NCI-H2196 treated with DMSO at 0.1 percent for 48 hours (cell line): ENCODE results near the gene POLR2A.

Experiments
- DNase-seq: peaks from one replicate; lab custom pipeline; 2025; ENCODE audit not compliant: unreplicated experiment; lab: John Stamatoyannopoulos, UW

POLR2A gene

GRCh38 chr17:7484067-7484918 is at the start of gene POLR2A:
TSS of gene POLR2A (plus strand) at chr17:7484366.
- DNase-seq = peak; percentile 73

DNA sequence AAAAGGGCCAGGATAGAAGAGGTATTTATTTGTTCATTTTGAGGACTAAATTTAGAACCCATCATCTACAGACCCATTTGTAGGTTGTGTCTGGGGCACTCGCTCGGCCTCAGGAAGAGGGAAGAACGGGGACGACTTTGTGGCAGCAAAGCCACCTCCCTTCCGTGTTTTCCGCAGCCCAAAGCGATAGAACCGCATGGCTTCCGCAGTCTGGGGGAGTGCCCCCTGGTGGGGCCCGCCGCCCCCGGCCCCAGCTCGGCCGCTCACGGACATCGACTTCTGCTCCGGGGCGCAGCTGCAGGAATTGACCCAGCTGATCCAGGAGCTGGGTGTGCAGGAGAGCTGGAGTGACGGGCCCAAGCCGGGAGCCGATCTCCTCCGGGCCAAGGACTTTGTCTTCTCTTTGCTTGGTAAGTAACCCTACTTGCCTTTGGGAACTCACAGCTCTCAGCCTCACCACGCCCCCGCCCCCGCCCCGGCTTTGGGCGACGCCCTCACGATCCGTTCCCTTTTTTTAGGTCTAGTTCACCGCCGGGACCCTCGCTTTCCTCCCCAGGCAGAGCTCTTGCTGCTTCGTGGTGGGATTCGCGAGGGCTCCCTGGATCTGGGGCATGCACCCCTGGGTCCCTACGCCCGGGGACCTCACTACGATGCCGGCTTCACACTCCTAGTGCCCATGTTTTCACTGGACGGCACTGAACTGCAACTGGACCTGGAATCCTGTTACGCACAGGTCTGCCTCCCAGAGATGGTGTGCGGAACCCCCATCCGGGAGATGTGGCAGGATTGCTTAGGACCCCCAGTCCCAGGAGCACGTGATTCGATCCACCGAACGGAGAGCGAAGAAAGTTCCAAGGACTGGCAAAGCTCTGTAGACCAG is 48.2 kb upstream of the POLR2A start:
- DNase-seq = no peak

GRCh38 chr17:7436556-7437368 is 47.4 kb upstream of the POLR2A start:
- peak; percentile 69 for DNase-seq

DNA sequence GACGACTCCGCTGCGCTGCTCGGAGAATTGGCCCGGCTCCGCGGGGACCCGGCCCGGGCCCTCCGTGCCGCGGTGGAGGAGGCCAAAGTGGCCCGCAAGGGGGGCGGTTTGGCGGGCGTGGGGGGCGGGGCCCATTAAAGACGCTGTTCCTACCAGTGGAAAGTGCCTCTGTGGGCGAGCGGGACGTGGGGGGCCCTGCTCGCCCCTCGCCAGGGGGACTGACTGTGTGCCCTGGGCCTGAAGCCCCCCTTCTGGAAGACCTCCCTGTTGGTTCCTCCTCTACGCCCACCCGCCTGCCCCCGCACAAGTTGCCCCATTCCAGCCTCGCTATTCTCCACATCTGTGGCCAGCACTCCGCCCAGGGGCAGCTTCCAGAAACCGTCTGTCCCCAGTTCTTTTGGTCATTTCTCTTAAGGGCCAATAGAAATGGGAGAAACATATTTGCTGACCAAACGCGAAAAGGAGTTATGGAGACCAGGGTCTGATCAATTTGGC is 46.8 kb upstream of the POLR2A start:
- DNase-seq = no peak

DNA sequence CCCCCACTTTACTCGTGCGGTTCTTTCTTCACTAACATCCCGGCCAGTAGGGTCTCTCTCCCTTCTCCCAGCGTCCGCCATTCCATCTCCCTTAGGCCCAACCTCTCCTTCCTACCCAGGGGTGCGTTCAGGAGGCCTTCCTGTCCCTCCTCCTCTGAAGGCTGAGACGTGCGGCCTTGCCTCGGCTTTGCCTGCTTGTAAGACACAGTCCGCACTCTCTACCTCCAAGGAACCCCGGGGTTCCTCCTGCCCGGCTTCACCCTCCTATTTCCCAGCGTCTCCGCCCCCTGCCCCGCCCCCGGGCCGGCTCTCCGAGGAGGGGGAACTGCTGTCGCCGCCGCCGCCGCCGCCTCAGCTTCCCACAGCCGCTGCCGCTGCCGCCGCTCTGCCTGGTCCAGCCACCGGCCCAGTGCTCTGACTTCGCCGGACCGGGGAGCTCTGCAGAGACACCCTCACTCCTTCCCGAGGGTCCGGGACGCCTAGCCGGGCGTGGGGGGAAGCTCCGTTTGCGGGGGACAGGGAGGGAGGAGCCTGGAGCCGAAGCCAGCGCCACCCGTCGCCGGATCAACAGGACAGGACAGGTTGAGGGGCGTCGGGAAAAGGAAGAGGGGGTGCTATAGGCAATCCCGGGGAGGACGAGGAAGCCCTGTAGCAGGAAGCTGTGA is 46.1 kb upstream of the POLR2A start:
- DNase-seq = no peak

DNA sequence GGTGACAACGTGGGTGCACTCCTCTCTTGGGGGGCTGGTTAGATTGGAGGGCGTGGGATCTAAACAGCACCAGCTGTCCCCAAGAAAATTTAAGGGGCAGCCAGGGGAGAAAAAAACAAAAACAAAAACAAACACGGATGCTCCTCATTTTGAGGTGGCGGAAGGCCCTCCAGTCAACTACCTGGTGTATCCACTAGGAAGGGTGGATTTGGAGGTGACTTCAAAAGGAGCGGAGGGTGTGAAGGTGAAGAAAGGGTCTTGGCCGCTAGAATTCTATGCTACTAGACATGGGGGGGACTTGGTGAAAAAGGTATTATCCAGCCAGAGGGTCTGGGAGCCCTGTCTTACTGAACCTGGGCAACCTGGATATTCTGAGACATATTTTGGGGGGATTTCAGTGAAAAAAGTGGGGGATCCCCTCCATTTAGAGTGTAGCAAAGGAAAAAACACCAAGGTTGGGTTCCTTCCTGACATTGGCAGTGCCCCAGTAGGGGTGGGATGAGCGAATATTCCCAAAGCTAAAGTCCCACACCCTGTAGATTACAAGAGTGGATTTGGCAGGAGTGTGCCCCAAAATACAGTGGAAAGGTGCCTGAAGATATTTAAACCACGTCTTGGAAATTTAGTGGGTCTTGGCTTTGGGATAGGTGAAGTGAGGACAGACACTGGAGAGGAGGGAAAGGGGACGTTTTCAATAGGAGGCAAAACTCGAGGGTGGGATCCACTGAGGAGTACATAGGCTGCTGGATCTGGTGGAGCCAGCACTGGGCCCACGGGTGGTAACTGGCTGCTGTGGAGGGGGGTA is 45.3 kb upstream of the POLR2A start:
- DNase-seq = no peak

- DNase-seq = no peak
Observed at GRCh38 chr17:7439462-7440112, 44.6 kb upstream of the POLR2A start, which contains the start of gene FGF11. TSS of gene FGF11 (plus strand) at chr17:7439512. CDS start at chr17:7439621, 109 bp downstream.

DNA sequence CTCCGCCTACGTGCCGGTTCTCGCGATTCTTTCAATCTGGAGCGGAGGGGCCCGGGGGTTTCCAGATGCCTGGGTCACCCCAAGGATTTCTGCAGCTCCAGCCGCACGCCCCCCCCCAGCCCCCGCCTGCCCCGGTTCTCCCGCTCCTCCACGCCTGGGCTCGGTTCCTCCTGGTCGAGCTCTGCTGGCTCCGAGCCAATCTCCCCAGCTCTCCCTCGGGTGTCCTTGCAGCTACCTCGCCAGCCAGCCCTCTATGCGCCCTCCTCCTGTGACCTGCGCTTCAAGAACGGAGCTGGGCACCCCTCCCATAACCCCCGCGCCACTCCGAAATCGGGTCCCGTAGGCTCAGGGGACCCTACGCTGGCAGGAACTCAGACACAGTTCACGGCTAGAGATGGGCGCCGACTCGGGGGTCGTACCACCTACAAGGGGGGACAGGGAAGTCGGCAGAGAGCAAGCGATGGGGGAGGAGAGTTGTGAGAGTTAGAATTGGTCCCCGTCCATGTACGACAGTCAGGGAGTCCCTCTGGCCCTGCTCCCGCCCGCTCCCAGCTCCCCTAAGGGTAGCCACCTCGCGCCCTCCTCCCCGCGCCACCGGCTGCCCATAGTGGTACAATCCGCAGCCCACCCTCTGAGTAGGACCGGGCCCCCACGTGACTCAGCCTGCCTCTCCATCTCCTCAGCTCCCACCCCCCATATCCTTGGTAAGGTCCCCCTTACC is 43.9 kb upstream of the POLR2A start:
- no peak for DNase-seq

GRCh38 chr17:7440834-7441195 is 43.4 kb upstream of the POLR2A start:
- DNase-seq = no peak

- no peak for DNase-seq
Observed at GRCh38 chr17:7441266-7441665, 42.9 kb upstream of the POLR2A start.

DNA sequence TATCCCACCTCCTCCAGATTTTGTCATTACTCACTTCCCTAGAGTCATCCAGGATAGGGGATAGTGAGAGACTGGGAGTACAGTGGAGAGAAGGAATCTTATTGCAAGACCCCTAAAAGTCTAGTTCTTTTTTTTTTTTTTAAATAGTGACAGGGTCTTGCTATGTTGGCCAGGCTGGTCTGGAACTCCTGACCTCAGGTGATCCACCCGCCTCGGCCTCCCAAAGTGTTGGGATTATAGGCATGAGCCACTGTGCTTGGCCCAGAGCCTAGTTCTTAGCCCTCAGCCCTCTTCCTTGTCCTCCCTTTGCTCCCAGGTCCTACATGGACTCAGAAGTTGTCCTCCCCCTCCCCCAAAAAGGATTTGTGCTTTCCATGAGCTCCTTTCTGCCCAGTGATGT is 42.0 kb upstream of the POLR2A start:
- no peak for DNase-seq

DNA sequence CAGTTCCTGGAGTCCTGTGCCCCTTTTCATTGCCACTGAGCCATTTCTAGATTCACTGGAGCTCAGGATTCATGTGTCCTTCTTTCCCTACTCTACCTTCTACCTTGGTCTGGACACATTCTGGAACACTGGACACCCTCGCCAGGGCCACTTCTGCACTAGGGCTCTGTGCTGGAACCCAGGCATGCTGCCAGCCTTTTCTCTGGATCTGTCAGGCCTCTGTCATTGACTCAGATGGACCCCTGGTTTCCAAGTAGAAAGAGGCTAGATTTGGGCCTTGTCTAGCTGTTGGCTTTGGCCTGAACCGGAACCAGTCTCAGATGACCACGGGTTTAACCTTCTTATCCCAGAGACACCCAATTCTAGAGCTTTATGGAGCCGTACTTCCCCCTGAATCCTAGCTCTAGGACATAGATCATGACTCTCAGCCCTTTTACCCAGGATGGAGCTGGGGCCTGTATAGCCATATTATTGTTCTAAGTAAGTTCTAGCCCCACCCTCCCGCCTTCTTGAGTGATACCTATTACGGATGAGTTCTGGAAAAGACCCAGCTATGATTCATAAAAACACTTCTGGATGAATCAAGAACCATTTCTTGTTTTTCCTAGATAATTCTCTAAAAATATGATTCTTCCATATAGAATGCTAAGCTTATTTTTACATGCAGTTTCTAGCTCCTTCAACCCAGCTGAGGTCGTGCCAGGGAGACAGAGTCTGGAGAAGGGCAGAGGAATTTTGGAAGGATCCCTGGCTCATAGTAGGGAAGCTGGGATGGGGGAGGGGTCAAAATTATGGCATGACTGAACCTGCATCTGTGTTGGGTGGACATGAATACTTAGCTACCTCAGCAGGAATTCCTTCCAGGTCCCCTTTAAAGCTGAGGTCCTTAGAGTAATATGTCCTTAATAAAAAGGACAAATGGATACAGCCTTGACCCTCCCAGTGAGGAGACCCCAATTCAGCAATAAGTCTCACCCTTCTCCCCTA is 40.4 kb upstream of the POLR2A start:
- no peak for DNase-seq

DNA sequence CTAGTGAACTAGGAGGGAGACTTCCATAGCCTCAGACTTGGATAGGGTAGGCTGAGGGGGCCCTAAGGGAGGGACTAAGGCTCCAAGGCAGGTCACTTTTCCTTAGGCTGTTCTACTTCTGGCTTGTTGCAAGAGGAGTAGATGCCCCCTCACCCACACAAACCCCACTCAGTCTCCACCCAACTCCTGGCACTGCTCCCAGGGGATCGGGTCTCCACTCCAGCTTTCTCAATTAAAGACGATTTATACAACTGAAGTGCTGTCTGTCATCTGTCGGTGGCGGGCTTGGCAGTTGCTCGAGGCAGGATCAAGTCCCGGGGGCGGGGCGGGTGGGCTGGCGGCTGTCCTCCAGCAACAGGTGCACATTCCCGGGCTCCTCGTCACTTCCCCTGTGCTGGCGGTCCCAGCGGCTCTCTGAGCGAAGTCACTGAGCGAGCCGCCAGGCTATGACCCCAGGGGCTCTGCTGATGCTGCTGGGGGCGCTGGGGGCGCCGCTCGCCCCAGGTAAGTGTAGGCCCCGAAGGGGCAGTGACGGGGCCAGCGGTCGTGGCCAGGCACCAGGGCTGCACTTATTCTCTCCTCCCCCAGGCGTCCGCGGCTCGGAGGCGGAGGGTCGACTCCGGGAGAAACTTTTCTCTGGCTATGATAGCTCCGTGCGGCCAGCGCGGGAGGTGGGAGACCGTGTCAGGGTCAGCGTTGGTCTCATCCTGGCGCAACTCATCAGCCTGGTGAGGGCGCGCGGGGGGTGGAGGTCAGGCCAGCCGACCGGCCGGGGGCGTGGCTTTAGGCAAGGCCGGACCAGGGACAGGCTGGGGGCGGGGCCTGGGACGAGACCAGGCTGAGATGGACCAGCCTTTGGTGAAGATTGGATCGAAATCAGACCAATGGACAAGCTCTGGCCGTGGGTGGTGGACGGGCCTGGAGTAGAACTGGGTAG is 39.2 kb upstream of the POLR2A start, which contains the start of gene CHRNB1:
Gene CHRNB1 (plus strand): TSS at position 380 of the 937 bp plus-strand sequence. CDS start 67 bp downstream, at position 447.
- peak; percentile 64 for DNase-seq

GRCh38 chr17:7445619-7445968 is 38.6 kb upstream of the POLR2A start:
- peak; percentile 64 for DNase-seq

GRCh38 chr17:7448461-7448860 is 35.7 kb upstream of the POLR2A start:
- DNase-seq = no peak

DNA sequence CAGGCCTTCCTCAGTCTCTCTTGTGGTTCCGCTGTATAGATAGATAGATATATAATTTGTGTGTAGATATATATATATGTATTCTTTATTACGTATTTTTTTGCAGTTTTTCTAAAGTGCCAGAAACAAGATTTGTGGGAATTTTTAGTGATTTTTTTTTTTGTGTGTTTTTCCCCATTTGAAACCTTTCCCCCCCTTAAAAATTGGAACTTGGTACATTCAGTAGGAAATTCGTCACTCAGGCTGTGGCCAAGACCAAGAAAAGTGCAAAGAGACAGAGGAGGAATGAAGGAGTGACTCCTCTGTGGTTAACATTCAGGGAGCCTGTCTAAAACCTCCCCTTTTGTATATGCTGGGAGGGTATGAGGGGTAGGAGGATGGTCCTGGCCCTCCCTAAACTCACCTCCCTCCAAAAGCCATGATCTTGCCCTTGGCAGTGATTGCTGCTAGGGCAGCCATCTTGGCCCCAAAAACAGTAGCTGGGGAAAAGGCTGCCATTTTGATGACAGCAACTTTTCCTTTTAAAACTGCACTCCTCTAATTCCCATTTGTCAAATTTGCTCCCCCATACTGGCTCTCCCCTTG is 24.1 kb upstream of the POLR2A start:
- DNase-seq = no peak
